Measurements from ENCODE around the gene SETD5. TPM values are rescaled to one million over a fixed set of nuclear protein-coding genes. Genes with fewer than 3 reads are reported as not detected.

SETD5 gene, protein sequence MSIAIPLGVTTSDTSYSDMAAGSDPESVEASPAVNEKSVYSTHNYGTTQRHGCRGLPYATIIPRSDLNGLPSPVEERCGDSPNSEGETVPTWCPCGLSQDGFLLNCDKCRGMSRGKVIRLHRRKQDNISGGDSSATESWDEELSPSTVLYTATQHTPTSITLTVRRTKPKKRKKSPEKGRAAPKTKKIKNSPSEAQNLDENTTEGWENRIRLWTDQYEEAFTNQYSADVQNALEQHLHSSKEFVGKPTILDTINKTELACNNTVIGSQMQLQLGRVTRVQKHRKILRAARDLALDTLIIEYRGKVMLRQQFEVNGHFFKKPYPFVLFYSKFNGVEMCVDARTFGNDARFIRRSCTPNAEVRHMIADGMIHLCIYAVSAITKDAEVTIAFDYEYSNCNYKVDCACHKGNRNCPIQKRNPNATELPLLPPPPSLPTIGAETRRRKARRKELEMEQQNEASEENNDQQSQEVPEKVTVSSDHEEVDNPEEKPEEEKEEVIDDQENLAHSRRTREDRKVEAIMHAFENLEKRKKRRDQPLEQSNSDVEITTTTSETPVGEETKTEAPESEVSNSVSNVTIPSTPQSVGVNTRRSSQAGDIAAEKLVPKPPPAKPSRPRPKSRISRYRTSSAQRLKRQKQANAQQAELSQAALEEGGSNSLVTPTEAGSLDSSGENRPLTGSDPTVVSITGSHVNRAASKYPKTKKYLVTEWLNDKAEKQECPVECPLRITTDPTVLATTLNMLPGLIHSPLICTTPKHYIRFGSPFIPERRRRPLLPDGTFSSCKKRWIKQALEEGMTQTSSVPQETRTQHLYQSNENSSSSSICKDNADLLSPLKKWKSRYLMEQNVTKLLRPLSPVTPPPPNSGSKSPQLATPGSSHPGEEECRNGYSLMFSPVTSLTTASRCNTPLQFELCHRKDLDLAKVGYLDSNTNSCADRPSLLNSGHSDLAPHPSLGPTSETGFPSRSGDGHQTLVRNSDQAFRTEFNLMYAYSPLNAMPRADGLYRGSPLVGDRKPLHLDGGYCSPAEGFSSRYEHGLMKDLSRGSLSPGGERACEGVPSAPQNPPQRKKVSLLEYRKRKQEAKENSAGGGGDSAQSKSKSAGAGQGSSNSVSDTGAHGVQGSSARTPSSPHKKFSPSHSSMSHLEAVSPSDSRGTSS (N-terminal part only)
- total RNA-seq = 54.9 and 57.6 TPM in 2 replicates

DNA sequence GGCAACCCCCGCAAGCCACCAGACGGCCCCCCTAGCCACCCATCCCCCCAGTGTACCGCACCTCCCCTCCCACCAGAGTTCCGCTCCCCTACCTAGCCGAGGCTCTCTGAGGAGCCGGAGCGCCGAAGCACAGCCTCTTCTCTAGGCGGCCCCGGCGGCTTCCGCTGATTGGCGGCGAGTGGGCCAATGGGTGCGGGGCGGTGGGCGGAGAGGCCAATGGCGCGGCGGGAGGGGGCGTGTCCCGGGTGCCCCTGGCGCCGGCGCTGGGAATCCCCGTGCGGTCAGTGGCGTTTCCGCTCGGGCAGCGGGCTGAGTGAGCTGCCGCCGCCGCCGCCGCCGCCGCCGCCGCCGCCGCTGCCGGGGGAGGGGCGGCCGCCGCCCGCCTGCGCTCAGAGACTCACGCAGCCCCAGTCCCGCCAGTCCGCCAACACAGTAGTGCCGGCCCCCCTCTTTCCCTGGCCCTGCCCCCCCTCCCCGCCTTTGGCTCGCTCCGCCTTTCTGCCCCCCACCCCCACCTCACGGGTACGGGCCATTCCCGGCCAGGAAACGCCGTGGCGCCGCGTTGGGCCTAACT is at the start of gene SETD5:
Gene SETD5, plus strand, starts transcription at position 284 of the 574 bp plus-strand sequence. CDS start 31,324 bp downstream, outside the sequence.

GRCh38 chr3:9362731-9363530 is 34.5 kb upstream of the SETD5 start, which contains the start of gene THUMPD3:
Gene THUMPD3 (plus strand): TSS chr3:9363054. CDS start chr3:9365069, 2,015 bp downstream.

Other genes starting within 250 kb of the SETD5 start
- 2.8 and 3.7 TPM in 2 replicates for gene SRGAP3, start 148.0 kb upstream of the SETD5 start, total RNA-seq
- gene THUMPD3, start 34.6 kb upstream of the SETD5 start, total RNA-seq = 22.0 and 37.2 TPM in 2 replicates
- 0.29 TPM in 1 of 2 replicates, not detected in the other for gene LHFPL4, start 156.2 kb downstream of the SETD5 start, total RNA-seq